K562 (cell line): ENCODE data around the gene TMCC2. TPM values are rescaled to one million over a fixed set of nuclear protein-coding genes. Genes with fewer than 3 reads are reported as not detected.

ENCODE experiments used
- ATAC-seq: fragments of 200-7000 bp; cut with Tn5 transposase; 3 replicates; pipeline ENCODE4 v1.9.1; 2020; ENCODE audit warnings: moderate library complexity
- BruUV-seq: library from RNA; stranded (reverse); fragments of 400-500 nt; replicated peaks from 2 replicates; lab custom pipeline; 2021; lab: Mats Ljungman, UMichigan
- CTCF ChIA-PET: fragments of 300-600 bp; formaldehyde crosslinking; extraction: SDS; loops from one replicate; lab custom pipeline; 2021; ENCODE audit warnings: low intra/inter-chr PET ratio; lab: Yijun Ruan, JAX
- POLR2A ChIA-PET: fragments of 300-600, 350-650 bp; sonication (Branson Sonifier 250); formaldehyde crosslinking; extraction: SDS; loops from one replicate; lab custom pipeline; 2021; ENCODE audit warnings: antibody characterized with exemption, inconsistent platforms; lab: Yijun Ruan, JAX
- DNase-seq, 4 experiments: peaks; one replicate each; pipeline versions ENCODE4 v3.0.0 to v3.0.0-alpha.2; 2011 to 2018; ENCODE audit warnings: low spot score in 3 of 4, mixed read lengths in 3 of 4; ENCODE audit errors: extremely low read depth in 1 of 4
- FAIRE-seq: peaks from 2 replicates; lab custom pipeline; 2011; peaks lifted over from hg19 to GRCh38; lab: Jason Lieb, UNC
- H2AFZ ChIP-seq: 2 replicates; pipeline ENCODE4 v1.6.0; 2011; ENCODE audit warnings: low read depth, low read length, control low read depth, inconsistent platforms
- H3K27ac ChIP-seq: fragments of 200-600 bp; 3 replicates; pipeline ENCODE4 v1.8.0; 2011; ENCODE audit warnings: low read depth, mild to moderate bottlenecking, control low read depth, inconsistent platforms, low read length, moderate library complexity, mixed read lengths; ENCODE audit errors: extremely low read depth
- H3K27me3 ChIP-seq, 2 experiments: fragments of 300-600 bp in 1 of 2; 2 replicates in 1 of 2; 3 replicates in 1 of 2; pipeline versions ENCODE4 v1.6.0 to v1.8.0; 2011; ENCODE audit warnings: inconsistent platforms in 2 of 2, low read length in 2 of 2, mild to moderate bottlenecking in 1 of 2, mixed read lengths in 1 of 2, moderate library complexity in 1 of 2; ENCODE audit not compliant: control insufficient read depth in 2 of 2, insufficient read depth in 2 of 2
- H3K36me3 ChIP-seq: fragments of 300-600 bp; 3 replicates; pipeline ENCODE4 v1.8.0; 2011; ENCODE audit warnings: mild to moderate bottlenecking, low read length, inconsistent platforms; ENCODE audit not compliant: control insufficient read depth, insufficient read depth
- H3K4me1 ChIP-seq, 2 experiments: fragments of 200-600 bp in 1 of 2; replicated peaks in 1 of 2; 2 replicates in 1 of 2; 3 replicates in 1 of 2; pipeline versions ENCODE4 v1.5.1 to v1.8.0; 2011; ENCODE audit warnings: inconsistent platforms in 2 of 2, low read length in 2 of 2, mild to moderate bottlenecking in 1 of 2, mixed read lengths in 1 of 2, moderate library complexity in 1 of 2; ENCODE audit not compliant: control insufficient read depth in 2 of 2, insufficient read depth in 2 of 2
- H3K4me2 ChIP-seq: 2 replicates; pipeline ENCODE4 v1.6.1; 2011; ENCODE audit warnings: low read length, control low read depth, inconsistent platforms, mixed read lengths; ENCODE audit not compliant: insufficient read depth
- H3K4me3 ChIP-seq: fragments of 200-600 bp; sonication (generic), shearing (Covaris generic); 2 replicates; pipeline ENCODE4 v1.5.1; 2016; ENCODE audit warnings: control low read depth, inconsistent platforms
- H3K79me2 ChIP-seq: fragments of 200-600 bp; 3 replicates; pipeline ENCODE4 v1.8.0; 2011; ENCODE audit warnings: low read length, inconsistent platforms; ENCODE audit not compliant: control insufficient read depth, insufficient read depth
- H3K9ac ChIP-seq, 2 experiments: 2 replicates each; pipeline versions ENCODE4 v1.6.0 to v1.6.1; 2011; ENCODE audit warnings: low read depth in 2 of 2, low read length in 2 of 2, control low read depth in 1 of 2, inconsistent platforms in 1 of 2, mild to moderate bottlenecking in 1 of 2, mixed read lengths in 1 of 2; ENCODE audit not compliant: insufficient read depth in 1 of 2
- H3K9me1 ChIP-seq: one replicate; pipeline ENCODE4 v1.6.0; 2011; ENCODE audit warnings: inconsistent platforms, mild to moderate bottlenecking, low read length, moderate library complexity; ENCODE audit not compliant: control insufficient read depth, insufficient read depth
- H3K9me3 ChIP-seq: replicated peaks from 2 replicates; pipeline ENCODE4 v1.5.1; 2011; ENCODE audit warnings: low read depth, low read length, inconsistent platforms; ENCODE audit not compliant: control insufficient read depth, insufficient read depth
- H4K20me1 ChIP-seq: replicated peaks from 2 replicates; pipeline ENCODE4 v1.6.1; 2011; ENCODE audit warnings: low read length, inconsistent platforms, mixed read lengths; ENCODE audit not compliant: control insufficient read depth, insufficient read depth
- ATF7 ChIP-seq: fragments of 450-650 bp; IDR thresholded peaks from 2 replicates; pipeline ENCODE4 v1.7.1; 2014; ENCODE audit warnings: mild to moderate bottlenecking, moderate library complexity
- KLF16 ChIP-seq: IDR thresholded peaks from 2 replicates; pipeline ENCODE4 v1.6.1; 2016; ENCODE audit warnings: antibody characterized with exemption
- MTA2 ChIP-seq: fragments of 450-650 bp; IDR thresholded peaks from 2 replicates; pipeline ENCODE4 v1.6.1; 2016; ENCODE audit warnings: low read depth
- TEAD4 ChIP-seq, 2 experiments: sonication (generic) in 1 of 2; formaldehyde crosslinking in 1 of 2; IDR thresholded peaks; 2 replicates each; pipeline versions ENCODE4 v1.6.1 to v1.8.0; 2012 to 2022; ENCODE audit warnings: borderline replicate concordance in 1 of 2, inconsistent platforms in 1 of 2, low read length in 1 of 2, mild to moderate bottlenecking in 1 of 2, missing genetic modification reagents in 1 of 2
- TGIF2 ChIP-seq: sonication (generic); formaldehyde crosslinking; IDR thresholded peaks from 2 replicates; pipeline ENCODE4 v1.8.1; 2022; ENCODE audit warnings: mild to moderate bottlenecking, missing genetic modification reagents, moderate library complexity
- WGBS: fragments of 100-300 bp; shearing (Covaris generic); methylation state at CpG from one replicate; pipeline ENCODE4 v1.1.6; 2016; ENCODE audit warnings: low coverage, mixed read lengths; ENCODE audit not compliant: insufficient coverage; ENCODE audit errors: missing lambda C conversion rate; 5-methylcytosine and 5-hydroxymethylcytosine counted together
- in situ Hi-C: fragments of 300-500 bp; cut with MboI; formaldehyde crosslinking; loops from 4 replicates; pipeline ENCODE4 v1.15.0; 2018; ENCODE audit warnings: inconsistent platforms, mixed read lengths
- intact Hi-C: fragments of 100-400 bp; cut with micrococcal nuclease; formaldehyde crosslinking; loops from 2 replicates; pipeline ENCODE4 v1.14.2; 2022
- polyA plus RNA-seq, 8 experiments: library from polyadenylated mRNA; depleted of rRNA in 4 of 8; stranded (reverse) in 5 of 8; unstranded in 3 of 8; fragments of >200 nt; fragmentation: Nextera tagmentation in 2 of 8; fragmentation: Illumina TruSeq in 1 of 8; extraction: Ambion mirVana in 2 of 8; extraction: Trizol in 1 of 8; gene quantifications; 2 replicates each; pipeline versions ENCODE4 v1.2.1 to v1.2.3, GENCODE V29; 2011 to 2014; ENCODE audit warnings: inconsistent platforms in 1 of 8, missing spikeins in 1 of 8
- total RNA-seq, 7 experiments: library from RNA; depleted of rRNA in 6 of 7; stranded (reverse); fragments of >200 nt in 6 of 7; fragmentation: Illumina TruSeq in 2 of 7; extraction: Trizol in 2 of 7; gene quantifications; 2 replicates each; pipeline versions ENCODE4 v1.2.1 to v1.2.3, GENCODE V29; 2011 to 2021; ENCODE audit warnings: low replicate concordance in 1 of 7
- TF ChIP-seq, protein P1 (sequence below): fragments of 450-650 bp; IDR thresholded peaks from 2 replicates; pipeline ENCODE4 v1.6.1; 2016; ENCODE audit warnings: low read depth
- TF ChIP-seq, protein P2 (sequence below): sonication (generic); formaldehyde crosslinking; IDR thresholded peaks from 2 replicates; pipeline ENCODE4 v1.5.0; 2020; ENCODE audit warnings: missing genetic modification reagents

The TMCC2 gene
- total and polyA plus RNA-seq, 9 of the 15 experiments (the other 6 are each of a cell fraction or from before 2014, with no cell fraction given) = 0.06 to 1.8 (median 0.98) TPM

DNA sequence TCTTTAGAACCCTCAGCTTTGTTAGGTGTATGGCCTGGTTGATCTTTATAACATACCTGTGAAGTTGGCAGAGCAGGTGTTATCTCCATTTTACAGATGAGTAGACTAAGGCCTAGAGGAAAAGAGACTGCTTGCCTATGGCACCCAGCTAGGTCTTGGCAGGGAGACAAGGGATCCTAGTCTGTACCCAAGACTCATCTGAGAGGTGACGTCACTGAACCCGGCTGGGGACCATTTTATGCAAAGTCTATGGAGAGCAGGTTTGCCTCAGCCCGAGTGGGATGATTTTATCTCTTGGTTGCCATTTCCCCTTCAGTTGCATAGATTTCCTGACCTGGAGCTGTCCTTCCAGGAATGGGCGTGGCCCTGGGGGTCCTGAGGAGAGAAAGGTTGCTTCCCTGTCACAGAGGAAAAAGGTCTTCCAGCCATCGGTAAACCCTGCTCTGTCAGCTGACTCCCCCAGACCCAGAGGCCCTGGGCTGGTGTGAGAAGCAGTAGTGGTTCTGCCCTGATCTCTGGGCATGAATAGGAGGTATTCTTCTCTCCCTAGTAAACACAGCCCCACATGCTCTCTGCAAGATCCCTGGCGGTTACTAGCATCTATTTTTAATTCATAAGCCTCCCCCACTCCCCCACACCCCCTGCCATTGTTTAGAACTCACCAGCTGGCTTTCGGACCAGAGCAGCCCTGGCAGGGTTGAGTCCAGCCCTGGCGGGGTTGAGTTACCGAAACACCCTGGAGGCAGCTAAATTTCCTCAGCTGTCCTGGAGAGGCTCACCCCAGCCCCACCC, 19.6 kb downstream of the TMCC2 start:
- peak in 1 of 4 experiments; percentile 46 for DNase-seq
- Histone ChIP-seq H3K27me3 (peaks cover 0 to 18% of the 10 kb centered on the region in 2 experiments; a peak in 2 of 5 replicates), H3K9ac (peak overlapping the region in 1 of 2 experiments; percentile 10; a peak in 1 of 4 replicates), H3K36me3 (no peaks in the 10 kb centered on the region), H2AFZ (no peak overlapping the region), H4K20me1 (peaks cover 3% of the 10 kb centered on the region; the same call in 1 of the 2 replicates), H3K4me2 (no peak overlapping the region), H3K4me3 (no peak overlapping the region), H3K4me1 (peaks cover 21 to 23% of the 10 kb centered on the region in 2 experiments), H3K9me3 (no peaks in the 10 kb centered on the region), H3K79me2 (no peaks in the 10 kb centered on the region), H3K27ac (no peak overlapping the region), H3K9me1 (no peaks in the 10 kb centered on the region)
- intact Hi-C loops (no loop called here), in situ Hi-C loops (no loop called here)
- POLR2A ChIA-PET = interaction anchor here (1.4 to 2.0 kb wide), 5 partner anchors 9 to 128 kb away, joined by 3 to 6 read pairs (median 4); partner anchors contain the start of gene TMCC2
- CTCF ChIA-PET = no interaction called here
- WGBS = 22% methylated on average over 9 of the region's 9 CpGs
- BruUV-seq = no TSS peak
- ATAC-seq = no peak; the same call in 2 of the 3 replicates
- FAIRE-seq = no peak
- no peak for TF ChIP-seq MTA2
- TF ChIP-seq TEAD4 (IDR thresholded peaks at IDR 0.05; ENCODE audit: low read length) = no peak
- TF ChIP-seq TEAD4 (CRISPR knock-in tag; IDR thresholded peaks at IDR 0.05; ENCODE audit: borderline replicate concordance) = 0 out of 2 replicates have a peak, but pooled peaks have one; percentile 22
- no peak for TF ChIP-seq KLF16
- TF ChIP-seq TGIF2 = no peak
- TF ChIP-seq, protein P1, sequence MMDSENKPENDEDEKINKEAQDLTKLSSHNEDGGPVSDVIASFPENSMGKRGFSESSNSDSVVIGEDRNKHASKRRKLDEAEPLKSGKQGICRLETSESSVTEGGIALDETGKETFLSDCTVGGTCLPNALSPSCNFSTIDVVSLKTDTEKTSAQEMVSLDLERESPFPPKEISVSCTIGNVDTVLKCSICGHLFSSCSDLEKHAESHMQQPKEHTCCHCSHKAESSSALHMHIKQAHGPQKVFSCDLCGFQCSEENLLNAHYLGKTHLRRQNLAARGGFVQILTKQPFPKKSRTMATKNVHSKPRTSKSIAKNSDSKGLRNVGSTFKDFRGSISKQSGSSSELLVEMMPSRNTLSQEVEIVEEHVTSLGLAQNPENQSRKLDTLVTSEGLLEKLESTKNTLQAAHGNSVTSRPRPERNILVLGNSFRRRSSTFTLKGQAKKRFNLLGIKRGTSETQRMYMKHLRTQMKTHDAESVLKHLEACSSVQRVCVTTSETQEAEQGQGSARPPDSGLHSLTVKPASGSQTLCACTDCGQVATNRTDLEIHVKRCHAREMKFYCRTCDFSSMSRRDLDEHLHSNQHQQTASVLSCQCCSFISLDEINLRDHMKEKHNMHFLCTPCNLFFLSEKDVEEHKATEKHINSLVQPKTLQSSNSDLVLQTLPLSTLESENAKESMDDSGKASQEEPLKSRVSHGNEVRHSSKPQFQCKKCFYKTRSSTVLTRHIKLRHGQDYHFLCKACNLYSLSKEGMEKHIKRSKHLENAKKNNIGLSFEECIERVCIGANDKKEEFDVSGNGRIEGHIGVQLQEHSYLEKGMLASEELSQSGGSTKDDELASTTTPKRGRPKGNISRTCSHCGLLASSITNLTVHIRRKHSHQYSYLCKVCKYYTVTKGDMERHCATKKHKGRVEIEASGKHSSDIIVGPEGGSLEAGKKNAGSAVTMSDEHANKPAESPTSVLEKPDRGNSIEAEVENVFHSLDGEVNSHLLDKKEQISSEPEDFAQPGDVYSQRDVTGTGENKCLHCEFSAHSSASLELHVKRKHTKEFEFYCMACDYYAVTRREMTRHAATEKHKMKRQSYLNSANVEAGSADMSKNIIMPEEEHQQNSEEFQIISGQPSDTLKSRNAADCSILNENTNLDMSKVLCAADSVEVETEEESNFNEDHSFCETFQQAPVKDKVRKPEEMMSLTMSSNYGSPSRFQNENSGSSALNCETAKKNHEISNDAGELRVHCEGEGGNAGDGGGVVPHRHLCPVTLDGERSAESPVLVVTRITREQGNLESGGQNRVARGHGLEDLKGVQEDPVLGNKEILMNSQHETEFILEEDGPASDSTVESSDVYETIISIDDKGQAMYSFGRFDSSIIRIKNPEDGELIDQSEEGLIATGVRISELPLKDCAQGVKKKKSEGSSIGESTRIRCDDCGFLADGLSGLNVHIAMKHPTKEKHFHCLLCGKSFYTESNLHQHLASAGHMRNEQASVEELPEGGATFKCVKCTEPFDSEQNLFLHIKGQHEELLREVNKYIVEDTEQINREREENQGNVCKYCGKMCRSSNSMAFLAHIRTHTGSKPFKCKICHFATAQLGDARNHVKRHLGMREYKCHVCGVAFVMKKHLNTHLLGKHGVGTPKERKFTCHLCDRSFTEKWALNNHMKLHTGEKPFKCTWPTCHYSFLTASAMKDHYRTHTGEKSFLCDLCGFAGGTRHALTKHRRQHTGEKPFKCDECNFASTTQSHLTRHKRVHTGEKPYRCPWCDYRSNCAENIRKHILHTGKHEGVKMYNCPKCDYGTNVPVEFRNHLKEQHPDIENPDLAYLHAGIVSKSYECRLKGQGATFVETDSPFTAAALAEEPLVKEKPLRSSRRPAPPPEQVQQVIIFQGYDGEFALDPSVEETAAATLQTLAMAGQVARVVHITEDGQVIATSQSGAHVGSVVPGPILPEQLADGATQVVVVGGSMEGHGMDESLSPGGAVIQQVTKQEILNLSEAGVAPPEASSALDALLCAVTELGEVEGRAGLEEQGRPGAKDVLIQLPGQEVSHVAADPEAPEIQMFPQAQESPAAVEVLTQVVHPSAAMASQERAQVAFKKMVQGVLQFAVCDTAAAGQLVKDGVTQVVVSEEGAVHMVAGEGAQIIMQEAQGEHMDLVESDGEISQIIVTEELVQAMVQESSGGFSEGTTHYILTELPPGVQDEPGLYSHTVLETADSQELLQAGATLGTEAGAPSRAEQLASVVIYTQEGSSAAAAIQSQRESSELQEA = no peak
- TF ChIP-seq, protein P2, sequence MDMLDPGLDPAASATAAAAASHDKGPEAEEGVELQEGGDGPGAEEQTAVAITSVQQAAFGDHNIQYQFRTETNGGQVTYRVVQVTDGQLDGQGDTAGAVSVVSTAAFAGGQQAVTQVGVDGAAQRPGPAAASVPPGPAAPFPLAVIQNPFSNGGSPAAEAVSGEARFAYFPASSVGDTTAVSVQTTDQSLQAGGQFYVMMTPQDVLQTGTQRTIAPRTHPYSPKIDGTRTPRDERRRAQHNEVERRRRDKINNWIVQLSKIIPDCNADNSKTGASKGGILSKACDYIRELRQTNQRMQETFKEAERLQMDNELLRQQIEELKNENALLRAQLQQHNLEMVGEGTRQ = no peak
- TF ChIP-seq ATF7 = peak; percentile 96
